Mesothelial cell of epicardium (in vitro differentiated cells): ENCODE results near the gene SYT9. TPM values are rescaled to one million over a fixed set of nuclear protein-coding genes. Genes with fewer than 3 reads are reported as not detected.

Experiments used
- DNase-seq, 2 experiments: peaks; one replicate each; pipeline ENCODE4 v3.0.0; 2021; ENCODE audit warnings: low spot score in 2 of 2; ENCODE audit not compliant: unreplicated experiment in 2 of 2
- H3K27ac Mint-ChIP-seq: 2 replicates; pipeline ENCODE4 v1.8.0; 2021; ENCODE audit warnings: mixed read lengths
- H3K27me3 Mint-ChIP-seq: 2 replicates; pipeline ENCODE4 v1.8.0; 2021; ENCODE audit warnings: low read depth, mixed read lengths
- H3K36me3 Mint-ChIP-seq: 2 replicates; pipeline ENCODE4 v1.8.0; 2021; ENCODE audit warnings: mixed read lengths
- H3K4me1 Mint-ChIP-seq: 2 replicates; pipeline ENCODE4 v1.8.0; 2021; ENCODE audit warnings: mixed read lengths
- H3K4me3 Mint-ChIP-seq: 2 replicates; pipeline ENCODE4 v1.8.0; 2021; ENCODE audit warnings: mild to moderate bottlenecking, moderate library complexity, mixed read lengths
- H3K9me3 Mint-ChIP-seq: 2 replicates; pipeline ENCODE4 v1.8.0; 2021; ENCODE audit warnings: mixed read lengths
- total RNA-seq: library from RNA; stranded (reverse); gene quantifications from 3 replicates; pipeline ENCODE4 v1.2.1, GENCODE V29; 2021
- TF ChIP-seq, protein P1 (sequence below): fragments of 200-600 bp; sonication (generic); IDR thresholded peaks from one replicate; pipeline ENCODE4 v1.5.0; 2021; ENCODE audit warnings: antibody characterized with exemption; ENCODE audit not compliant: unreplicated experiment

The SYT9 gene
- total RNA-seq, 1 donor from 2014 or later = 3.7 TPM

DNA sequence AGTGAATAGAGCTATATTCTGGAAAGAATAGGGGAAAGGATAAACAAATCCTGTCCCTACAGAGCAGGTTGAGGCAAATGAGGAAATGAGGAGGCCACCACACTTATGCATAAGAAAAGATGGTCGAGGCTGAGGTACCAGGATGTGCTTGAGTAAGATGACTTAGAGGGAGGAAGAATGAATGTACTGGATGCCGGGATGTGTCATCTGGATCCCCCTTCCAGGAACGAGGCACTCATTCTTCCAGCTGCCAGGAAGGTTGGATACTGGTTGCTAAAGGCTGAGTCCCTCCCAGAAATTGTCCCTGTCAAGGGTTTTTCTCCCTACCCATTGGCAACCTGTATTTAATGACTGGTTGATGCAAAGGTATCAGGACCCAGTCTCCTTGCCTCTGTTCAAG, 31.1 kb upstream of the SYT9 start:
- Mint-ChIP-seq H3K36me3 (no peaks in the 10 kb centered on the region), H3K27ac (no peak overlapping the region), H3K4me3 (no peak overlapping the region), H3K9me3 (no peaks in the 10 kb centered on the region), H3K27me3 (peaks cover 82% of the 10 kb centered on the region), H3K4me1 (peaks cover 3% of the 10 kb centered on the region)
- no peak for DNase-seq
- TF ChIP-seq, protein P1, sequence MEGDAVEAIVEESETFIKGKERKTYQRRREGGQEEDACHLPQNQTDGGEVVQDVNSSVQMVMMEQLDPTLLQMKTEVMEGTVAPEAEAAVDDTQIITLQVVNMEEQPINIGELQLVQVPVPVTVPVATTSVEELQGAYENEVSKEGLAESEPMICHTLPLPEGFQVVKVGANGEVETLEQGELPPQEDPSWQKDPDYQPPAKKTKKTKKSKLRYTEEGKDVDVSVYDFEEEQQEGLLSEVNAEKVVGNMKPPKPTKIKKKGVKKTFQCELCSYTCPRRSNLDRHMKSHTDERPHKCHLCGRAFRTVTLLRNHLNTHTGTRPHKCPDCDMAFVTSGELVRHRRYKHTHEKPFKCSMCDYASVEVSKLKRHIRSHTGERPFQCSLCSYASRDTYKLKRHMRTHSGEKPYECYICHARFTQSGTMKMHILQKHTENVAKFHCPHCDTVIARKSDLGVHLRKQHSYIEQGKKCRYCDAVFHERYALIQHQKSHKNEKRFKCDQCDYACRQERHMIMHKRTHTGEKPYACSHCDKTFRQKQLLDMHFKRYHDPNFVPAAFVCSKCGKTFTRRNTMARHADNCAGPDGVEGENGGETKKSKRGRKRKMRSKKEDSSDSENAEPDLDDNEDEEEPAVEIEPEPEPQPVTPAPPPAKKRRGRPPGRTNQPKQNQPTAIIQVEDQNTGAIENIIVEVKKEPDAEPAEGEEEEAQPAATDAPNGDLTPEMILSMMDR = no peak

DNA sequence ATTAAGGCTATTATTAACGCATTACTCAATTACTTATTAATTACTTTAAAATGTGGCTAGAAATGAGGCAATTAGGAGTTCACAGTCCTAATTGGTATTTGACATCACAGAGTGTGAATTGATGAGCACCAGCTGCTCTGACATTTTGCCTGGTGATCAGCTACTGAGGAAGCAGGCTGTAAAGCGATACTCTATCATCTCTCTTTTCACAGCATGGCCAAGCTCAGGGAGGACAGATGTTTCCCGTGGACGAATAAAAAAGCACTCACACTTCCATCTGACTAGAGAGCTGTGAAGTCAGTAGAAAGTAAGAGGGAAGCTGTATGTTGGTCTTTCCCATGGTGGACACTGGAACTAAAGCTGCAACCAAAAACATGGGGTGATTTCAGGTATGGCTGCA, 29.1 kb upstream of the SYT9 start:
- H3K36me3 Mint-ChIP-seq = no peaks in the 10 kb centered on the region
- TF ChIP-seq, protein P1 = no peak
- no peaks in the 10 kb centered on the region for H3K9me3 Mint-ChIP-seq
- DNase-seq = no peak
- peaks cover 3% of the 10 kb centered on the region for H3K4me1 Mint-ChIP-seq
- peaks cover 73% of the 10 kb centered on the region for H3K27me3 Mint-ChIP-seq
- H3K4me3 Mint-ChIP-seq = no peak overlapping the region
- no peak overlapping the region for H3K27ac Mint-ChIP-seq

DNA sequence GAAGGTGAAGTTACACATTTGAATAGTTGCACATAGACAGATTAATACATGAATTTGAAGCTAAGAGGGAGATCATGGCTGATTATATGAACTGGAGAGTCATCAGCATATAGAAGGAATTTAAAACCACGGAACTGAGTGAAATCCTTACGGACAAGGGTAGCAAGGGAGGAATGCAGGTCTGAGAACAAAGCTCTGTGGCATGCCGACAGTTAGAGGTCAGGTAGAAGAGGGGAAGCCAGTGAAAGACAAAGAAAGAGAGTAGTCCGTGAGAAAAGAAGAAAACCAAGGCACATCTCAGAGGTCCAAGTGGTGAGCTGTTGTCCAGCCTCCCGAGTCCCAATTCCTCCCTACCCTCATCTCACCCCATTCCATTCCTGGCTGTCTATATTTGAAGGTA, 11.8 kb upstream of the SYT9 start:
- Mint-ChIP-seq H3K27ac (no peak overlapping the region), H3K36me3 (no peaks in the 10 kb centered on the region), H3K4me3 (no peak overlapping the region), H3K4me1 (no peaks in the 10 kb centered on the region), H3K9me3 (no peaks in the 10 kb centered on the region), H3K27me3 (peaks cover 63% of the 10 kb centered on the region)
- TF ChIP-seq, protein P1 = no peak
- no peak for DNase-seq

DNA sequence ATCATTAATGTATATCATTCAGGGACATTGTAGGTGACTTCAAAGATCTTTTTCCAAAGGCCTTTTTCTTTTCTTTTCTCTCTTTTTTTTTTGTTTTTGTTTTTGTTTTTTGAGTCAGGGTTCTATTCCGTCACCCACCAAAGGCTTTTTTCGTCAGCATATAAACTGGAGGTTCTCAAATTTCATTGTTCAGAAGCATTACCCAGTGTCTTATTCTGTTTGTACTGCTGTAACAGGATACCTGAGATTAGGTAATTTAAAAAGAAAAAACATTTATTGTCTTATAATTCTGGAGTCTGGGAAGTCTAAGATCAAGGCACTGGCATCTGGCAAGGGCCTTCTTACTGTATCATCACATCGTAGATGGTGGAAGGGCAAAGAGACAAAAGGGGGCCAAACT, 6.4 kb upstream of the SYT9 start:
- Mint-ChIP-seq H3K27ac (no peak overlapping the region), H3K4me1 (no peaks in the 10 kb centered on the region), H3K36me3 (no peaks in the 10 kb centered on the region), H3K9me3 (peaks cover 14% of the 10 kb centered on the region), H3K4me3 (no peak overlapping the region), H3K27me3 (peaks cover 42% of the 10 kb centered on the region)
- DNase-seq = no peak
- TF ChIP-seq, protein P1 = no peak

GRCh38 chr11:7246179-7246578, 5.5 kb upstream of the SYT9 start:
- no peaks in the 10 kb centered on the region for H3K36me3 Mint-ChIP-seq
- no peak for DNase-seq
- H3K4me3 Mint-ChIP-seq = no peak overlapping the region
- no peak overlapping the region for H3K27ac Mint-ChIP-seq
- peaks cover 14% of the 10 kb centered on the region for H3K9me3 Mint-ChIP-seq
- TF ChIP-seq, protein P1 = no peak
- no peaks in the 10 kb centered on the region for H3K4me1 Mint-ChIP-seq
- peaks cover 46% of the 10 kb centered on the region for H3K27me3 Mint-ChIP-seq

- TF ChIP-seq, protein P1 = no peak
- Mint-ChIP-seq H3K36me3 (no peaks in the 10 kb centered on the region), H3K27me3 (peaks cover 57% of the 10 kb centered on the region)
These were observed 1.5 kb upstream of the SYT9 start for GRCh38 chr11:7250166-7250565.

More at GRCh38 chr11:7250166-7250565, 1.5 kb upstream of the SYT9 start:
- peaks cover 14% of the 10 kb centered on the region for H3K9me3 Mint-ChIP-seq
- no peak for DNase-seq
- no peak overlapping the region for H3K4me3 Mint-ChIP-seq
- peaks cover 8% of the 10 kb centered on the region for H3K4me1 Mint-ChIP-seq
- no peak overlapping the region for H3K27ac Mint-ChIP-seq
